Measurements from ENCODE around the gene GTF2I.
"Not testable (repeated sequence)": the region's sequence is repeated elsewhere in the genome, so short reads cannot be mapped to it uniquely, and the experiment has no call there.

GTF2I gene

GRCh38 chr7:74773760-74774750, 116.5 kb downstream of the GTF2I start, which contains the start of gene NCF1:
TSS of gene NCF1 (plus strand) at chr7:74774011. CDS start at chr7:74774032, 21 bp downstream.
- not testable (repeated sequence) for DNase-seq

DNA sequence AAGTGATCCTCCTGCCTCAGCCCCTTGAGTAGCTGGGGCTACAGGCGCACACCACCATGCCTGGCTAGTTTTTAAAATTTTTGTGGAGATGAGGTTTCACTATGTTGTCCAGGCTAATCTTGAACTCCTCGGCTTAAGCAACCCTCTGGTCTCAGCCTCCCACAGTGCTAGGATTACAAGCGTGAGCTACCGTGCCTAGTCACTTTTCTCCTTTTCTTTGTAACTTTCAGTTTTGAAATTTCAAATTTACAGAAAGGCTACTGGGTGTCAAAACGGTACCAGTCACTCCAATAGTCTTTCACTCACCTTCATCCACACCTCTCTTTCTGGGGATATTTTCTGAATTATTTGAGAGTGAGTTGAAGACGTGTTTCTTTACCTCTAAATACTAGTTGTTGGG, 117.6 kb downstream of the GTF2I start:
- not testable (repeated sequence) for DNase-seq

- not testable (repeated sequence) for DNase-seq
Measured at GRCh38 chr7:74779053-74779452, 121.5 kb downstream of the GTF2I start.

DNA sequence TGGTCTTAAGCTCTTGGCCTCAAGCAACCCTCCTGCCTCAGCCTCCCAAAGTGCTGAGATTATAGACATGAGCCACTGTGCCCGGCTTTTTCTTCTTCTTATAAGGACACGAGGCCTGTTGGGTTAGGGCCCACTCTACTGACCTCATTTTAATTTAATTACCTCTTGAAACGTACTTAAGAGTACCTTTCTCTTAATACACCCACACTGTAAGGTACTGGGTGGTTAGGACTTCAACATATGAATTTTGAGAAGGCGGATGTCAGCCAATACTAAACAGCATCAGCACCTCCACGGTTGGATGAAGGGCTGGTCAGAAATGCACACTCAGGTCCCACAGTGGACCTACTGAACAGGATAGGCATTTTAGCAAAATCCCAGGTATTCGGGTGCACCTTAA, 124.2 kb downstream of the GTF2I start:
- DNase-seq, result not testable (repeated sequence)

GRCh38 chr7:74783595-74783994, 126.1 kb downstream of the GTF2I start:
- not testable (repeated sequence) for DNase-seq

- DNase-seq, result peak; percentile 82
Measured at GRCh38 chr7:74788369-74789150, 131.0 kb downstream of the GTF2I start.

DNA sequence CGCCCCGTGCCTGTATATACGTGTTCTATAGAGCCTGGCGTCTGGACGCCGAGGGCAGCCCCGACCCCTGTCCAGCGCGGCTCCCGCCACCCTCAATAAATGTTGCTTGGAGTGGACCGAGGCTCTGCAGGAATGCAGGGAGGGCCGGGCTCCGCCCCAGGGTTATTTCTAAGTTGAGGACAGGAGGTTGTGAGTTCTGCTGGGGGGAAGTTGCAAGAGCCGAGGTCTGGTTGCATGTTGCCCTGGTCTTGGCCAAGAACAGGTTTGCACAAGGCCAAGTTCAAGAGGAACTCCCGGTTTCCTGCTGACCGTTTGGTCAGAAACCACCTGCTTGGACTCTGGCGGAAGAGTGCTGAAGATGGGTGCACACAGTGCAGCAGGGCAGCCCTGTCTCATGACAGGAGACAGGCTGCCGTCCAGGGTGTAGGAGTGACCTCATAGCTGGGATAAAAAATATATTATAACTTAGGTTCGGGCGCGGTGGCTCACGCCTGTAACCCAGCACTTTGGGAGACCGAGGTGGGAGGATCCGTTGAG, 131.8 kb downstream of the GTF2I start:
- DNase-seq, result not testable (repeated sequence)

DNA sequence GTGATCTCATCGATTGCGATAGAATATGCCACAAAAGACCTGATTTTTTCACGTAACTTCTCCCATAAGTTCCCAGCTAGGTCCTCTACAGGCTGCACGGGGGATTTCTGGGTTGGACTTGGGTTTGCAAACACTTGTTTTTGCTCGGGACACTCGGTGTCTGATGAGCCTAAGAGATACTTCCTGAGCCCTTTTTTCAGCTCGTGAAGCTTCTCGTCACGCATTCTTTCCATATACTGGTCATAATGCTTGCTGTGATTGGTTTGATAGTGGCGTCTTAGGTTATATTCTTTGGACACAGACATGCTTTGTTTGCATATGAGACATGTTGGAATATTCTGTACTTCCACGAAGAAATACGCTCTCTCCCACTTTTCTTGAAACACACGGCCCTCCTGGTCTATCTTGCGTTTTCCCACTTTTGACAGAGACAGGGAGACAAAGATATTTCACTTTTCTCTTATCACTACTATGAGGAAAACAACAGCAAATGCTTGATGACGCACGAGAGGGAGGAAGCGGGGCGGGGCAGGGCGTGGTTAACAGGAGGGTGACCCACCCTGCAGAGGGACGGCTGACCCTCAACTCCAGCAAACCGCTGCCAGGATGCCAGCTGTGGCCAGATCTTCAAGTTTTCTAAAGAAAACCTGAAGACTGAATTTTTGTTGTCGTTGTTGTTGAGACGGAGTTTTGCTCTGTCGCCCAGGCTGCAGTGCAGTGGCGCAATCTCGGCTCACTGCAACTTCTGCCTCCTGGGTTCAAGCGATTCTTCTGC, 140.5 kb downstream of the GTF2I start:
- DNase-seq, result not testable (repeated sequence)

GRCh38 chr7:74798644-74799043, 141.1 kb downstream of the GTF2I start:
- not testable (repeated sequence) for DNase-seq
